DMS 273 treated with DMSO at 0.1 percent for 48 hours (cell line): ENCODE data around the gene CD226.
"Not testable (repeated sequence)": the region's sequence is repeated elsewhere in the genome, so short reads cannot be mapped to it uniquely, and the experiment has no call there.

ENCODE experiments used
- DNase-seq: peaks from one replicate; lab custom pipeline; 2025; lab: John Stamatoyannopoulos, UW

The CD226 gene

DNA sequence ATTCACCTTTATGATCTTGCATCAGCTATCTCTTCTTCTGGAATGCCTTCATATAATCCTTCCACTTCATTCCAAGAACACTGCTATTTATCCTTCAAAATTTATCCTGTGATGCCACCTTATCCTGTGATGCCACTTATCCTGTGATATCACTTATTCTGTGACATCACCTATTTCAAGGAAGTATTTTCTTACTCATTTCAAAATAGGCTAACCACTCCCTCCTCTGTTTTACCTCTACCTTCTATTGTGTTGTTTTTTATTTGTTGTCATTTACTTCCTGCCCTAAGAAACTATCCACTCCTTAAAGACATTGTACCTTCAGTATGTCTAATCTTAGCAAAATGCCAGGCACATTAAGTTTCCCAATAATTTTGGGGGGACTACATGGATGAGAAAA, 38.8 kb downstream of the CD226 start:
- no peak for DNase-seq

- DNase-seq: no peak
Measured at GRCh38 chr18:69906765-69907164, 40.9 kb downstream of the CD226 start.

- no peak for DNase-seq
Measured at GRCh38 chr18:69900941-69901340, 46.7 kb downstream of the CD226 start.

DNA sequence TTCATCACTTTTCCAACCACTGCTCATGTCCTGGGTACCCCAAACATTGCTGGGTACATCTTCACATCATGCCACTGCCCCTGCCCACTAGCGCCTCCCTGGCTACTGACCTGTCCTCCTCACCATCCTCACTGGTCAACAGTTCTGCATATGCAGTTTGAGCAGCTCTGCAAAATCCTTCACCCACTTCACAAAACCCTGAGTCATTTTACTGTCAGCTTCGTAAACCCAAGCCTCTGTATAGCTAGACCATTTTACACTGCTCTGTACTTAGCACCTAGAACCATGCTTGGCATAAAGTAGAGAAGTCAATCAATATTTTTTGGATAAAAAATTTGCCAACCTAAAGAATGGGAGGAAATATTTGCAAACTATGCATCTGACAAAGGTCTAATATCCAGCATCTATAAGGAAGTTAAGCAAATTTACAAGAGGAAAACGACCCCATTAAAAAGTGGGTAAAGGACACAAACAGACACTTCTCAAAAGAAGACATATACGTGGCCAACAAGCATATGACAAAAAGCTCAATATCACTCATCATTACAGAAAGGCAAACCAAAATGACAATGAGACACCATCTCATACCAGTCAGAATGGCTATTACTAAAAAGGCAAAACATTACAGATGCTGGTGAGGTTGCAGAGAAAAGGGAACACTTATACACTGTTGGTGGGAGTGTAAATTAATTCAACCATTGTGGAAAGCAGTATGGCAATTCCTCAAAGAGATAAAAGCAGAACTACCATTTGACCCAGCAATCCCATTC, 48.3 kb downstream of the CD226 start:
- DNase-seq: not testable (repeated sequence)

- DNase-seq: no peak
Measured at GRCh38 chr18:69898241-69898861, 49.3 kb downstream of the CD226 start.

DNA sequence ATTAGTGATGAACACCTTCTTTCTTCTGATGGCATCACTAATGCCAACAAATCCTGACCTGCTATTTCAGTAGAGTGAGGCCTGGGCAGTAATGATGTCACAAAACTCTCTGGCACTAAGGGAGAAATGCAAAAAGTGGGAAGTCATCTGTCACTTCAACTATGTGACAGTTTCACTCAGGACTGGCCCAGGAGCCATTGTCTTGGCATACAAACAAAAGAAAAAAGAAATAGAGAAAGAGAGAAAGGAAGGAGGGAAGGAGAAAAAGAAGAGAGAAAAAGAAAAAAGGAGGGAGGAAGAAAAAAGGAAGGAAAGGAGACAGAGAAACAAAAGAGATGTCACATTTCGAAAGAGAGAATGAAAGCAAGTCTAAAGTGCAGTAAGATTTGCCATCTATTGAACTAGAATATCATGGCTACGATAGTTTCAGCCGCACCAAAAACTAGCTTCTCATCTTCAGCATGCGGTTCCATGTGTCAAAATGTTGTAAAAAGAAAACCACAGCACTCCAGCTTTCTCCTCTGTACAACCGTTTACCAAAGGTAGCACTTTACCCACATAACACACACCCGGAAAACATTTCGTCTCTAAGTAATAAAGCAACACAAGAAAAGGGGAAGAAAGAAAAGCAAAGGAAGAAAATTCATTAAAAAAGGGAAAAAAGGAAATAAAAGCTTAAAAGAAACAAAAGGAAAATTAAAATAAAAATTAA, 50.1 kb downstream of the CD226 start:
- no peak for DNase-seq

DNA sequence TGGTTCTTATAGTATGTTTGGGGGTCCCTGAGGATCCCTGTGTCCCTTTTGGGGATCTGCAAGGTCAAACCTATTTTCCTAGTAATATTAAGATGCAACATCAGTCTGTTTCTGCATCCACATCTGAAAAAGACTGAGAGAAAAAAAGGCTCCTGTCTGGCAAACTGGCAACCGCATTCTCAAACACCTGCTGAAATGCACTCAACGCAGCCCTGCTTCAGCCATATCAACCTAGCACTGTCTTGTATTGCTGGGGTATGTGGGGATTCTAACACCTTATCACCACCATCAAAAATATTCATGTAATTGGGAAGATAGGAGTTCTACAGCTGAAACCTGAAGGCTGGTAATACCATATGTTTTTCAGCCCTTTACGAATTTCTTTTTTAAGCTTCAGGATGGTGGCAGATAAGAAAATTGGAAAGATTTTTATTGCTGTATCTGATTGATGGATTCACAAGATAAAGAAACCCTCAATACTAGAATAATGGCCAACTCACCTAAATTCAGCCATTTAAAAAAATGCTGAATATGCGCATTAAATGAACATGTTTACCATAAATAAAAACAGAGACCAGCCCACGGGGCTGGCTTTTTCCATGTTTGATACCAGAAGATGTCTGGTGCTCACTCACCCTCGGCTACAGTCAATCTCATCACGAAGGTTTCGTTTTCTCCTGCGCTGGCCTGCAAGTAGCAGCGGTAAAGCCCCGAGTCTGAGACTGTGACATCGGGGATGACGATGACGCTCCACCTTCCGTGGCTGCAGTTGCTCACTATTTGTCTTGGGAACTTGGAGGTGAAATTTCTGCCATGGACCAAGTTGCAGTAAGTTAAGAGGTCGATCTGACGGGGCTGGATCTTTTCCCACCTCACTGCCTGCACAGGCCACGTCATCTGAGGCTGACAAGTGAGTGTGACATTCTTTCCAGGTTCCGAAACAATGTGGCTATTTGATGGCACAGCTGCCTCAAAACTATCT, 52.3 kb downstream of the CD226 start:
- DNase-seq: no peak

- no peak for DNase-seq
Measured at GRCh38 chr18:69894467-69894866, 53.2 kb downstream of the CD226 start.

DNA sequence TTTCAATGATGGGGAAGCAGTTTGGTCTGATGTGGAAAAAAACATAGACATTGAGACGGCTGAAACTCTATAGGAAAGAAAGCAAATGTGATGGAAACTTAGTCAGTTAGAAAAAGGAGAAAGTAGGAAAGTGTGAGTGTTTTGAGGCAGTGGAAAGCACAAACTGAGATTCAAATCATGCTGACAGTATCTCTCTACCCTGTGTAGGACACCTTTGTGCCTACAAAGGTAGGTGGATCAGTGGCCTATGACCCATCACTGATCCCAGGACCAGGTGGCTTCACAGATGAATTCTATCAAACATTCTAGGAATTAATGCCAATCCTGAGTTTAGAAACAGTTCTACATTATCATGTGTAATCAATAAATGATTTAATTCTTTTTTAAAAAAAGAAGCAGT, 57.1 kb downstream of the CD226 start:
- DNase-seq: no peak

- DNase-seq: no peak
Measured at GRCh38 chr18:69889009-69889408, 58.7 kb downstream of the CD226 start.

DNA sequence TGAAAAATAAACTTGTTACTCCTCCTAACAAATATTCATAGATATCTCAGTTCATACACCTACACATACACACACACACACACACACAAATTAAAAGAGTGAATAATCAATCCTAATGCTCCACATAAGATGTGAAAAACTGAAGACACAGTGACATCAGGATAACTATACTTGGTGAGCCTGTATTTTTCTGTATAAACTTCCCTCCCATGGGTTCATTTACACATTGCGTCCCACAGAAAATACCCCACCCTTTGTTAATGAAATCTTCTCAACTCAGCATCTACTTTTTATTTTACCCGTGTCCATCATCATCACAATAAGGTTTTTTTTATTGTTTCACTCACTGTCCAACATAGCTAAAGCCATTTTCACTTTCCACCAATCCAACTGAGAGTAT, 60.4 kb downstream of the CD226 start:
- no peak for DNase-seq

- no peak for DNase-seq
Measured at GRCh38 chr18:69885841-69886531, 61.7 kb downstream of the CD226 start.

DNA sequence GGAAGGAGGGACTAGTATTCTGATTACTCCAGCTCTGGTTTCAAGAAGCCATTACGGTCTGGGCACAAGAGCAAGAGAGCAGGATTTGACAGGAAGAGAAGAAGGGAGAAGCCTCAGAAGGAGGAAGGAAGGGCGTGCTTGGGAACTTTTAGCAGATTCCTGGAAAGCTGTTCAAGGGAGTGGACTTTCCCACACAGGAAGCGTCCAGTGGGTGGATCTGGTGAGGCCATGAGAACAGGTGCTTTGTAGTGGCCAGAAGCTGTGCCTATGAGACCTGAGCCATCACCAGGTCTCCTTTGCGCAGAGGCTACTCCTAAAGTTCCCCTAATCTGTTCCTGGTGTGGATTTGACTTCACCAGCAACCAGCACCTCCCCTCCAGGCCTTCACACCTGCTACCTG, 62.3 kb downstream of the CD226 start:
- DNase-seq: no peak

GRCh38 chr18:69883781-69884180, 63.9 kb downstream of the CD226 start:
- no peak for DNase-seq

DNA sequence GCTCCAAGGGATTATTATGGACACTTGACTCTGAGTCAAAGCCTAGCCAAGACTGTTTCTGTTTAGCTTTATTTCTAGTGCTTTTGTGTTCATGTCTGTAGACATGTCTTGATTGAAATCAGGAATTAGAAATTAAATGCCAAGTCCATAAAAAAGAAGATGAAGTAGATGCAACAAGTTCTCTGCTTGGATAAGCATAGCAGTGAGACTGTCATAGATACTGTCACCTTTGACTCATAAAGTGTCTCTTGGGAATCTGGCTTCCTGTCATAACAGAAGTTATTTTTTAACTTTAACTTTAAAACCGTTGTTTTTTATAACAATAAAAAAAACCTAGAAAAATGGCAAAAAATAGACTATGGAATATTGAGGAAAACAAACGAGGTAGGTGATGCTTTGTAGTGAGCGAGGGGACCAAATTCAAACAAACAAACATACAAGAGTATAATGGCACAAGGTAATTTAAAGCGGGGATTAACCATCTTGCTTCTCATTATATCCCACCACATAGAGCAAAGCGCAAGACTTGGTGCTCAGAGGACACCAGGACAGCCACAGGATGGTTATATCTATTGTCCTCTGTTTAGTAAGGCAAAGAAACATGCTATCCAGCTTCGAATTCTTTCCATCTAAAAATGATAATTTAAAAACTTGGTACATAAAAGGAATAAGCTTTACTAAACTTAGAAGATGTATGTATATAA, 64.6 kb downstream of the CD226 start:
- no peak for DNase-seq

- DNase-seq: no peak
Measured at GRCh38 chr18:69880083-69880482, 67.6 kb downstream of the CD226 start.

DNA sequence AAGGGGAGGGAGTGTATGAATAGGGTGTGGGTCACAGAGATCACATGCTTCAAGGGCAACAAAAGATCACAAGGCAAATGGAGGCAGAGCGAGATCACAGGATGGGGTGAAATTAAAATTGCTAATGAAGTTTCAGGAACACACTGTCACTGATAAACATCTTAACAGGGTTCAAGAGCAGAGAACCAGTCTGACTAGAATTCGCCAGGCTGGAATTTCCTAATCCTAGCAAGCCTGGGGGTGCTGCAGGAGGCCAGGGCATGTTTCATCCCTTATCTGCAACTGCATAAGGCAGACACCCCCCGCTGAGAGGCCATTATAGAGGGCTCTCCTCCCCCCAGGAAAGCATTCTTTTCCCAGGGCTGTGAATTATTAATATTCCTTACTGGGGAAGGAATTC, 68.6 kb downstream of the CD226 start:
- DNase-seq: not testable (repeated sequence)

- no peak for DNase-seq
Measured at GRCh38 chr18:69878213-69878933, 69.3 kb downstream of the CD226 start.

- no peak for DNase-seq
Measured at GRCh38 chr18:69876490-69876889, 71.2 kb downstream of the CD226 start.

DNA sequence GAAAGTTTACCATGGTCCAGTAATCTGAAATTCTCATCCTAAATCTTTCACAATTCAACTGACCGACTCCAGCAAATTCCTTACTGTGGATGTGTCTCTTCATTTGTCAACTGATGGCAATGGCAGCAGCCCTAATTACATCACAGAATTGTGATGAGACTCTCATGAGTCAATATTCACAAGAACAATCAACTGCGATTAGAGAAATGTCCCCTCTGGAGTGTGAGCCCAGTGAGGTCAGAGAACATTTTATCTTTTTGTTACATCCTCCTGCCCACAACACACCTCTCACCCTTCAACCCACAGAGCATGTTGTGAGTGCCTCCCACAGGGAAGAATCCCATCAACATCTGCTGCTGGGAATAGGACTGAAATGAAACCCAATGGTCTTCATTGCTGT, 73.6 kb downstream of the CD226 start:
- DNase-seq: no peak
